GM10266 (cell line): Measurements from ENCODE around the gene CCM2.

Experiments used
- DNase-seq: peaks from one replicate; pipeline ENCODE4 v3.0.0; 2012; ENCODE audit errors: extremely low spot score
- CTCF ChIP-seq: IDR thresholded peaks from 2 replicates; pipeline ENCODE4 v1.5.1; 2012; ENCODE audit warnings: mild to moderate bottlenecking, low read depth; ENCODE audit not compliant: control insufficient read depth, insufficient read depth; ENCODE audit errors: missing control alignments

The CCM2 gene

GRCh38 chr7:44960011-44960580, 39.9 kb upstream of the CCM2 start:
- DNase-seq: no peak

DNA sequence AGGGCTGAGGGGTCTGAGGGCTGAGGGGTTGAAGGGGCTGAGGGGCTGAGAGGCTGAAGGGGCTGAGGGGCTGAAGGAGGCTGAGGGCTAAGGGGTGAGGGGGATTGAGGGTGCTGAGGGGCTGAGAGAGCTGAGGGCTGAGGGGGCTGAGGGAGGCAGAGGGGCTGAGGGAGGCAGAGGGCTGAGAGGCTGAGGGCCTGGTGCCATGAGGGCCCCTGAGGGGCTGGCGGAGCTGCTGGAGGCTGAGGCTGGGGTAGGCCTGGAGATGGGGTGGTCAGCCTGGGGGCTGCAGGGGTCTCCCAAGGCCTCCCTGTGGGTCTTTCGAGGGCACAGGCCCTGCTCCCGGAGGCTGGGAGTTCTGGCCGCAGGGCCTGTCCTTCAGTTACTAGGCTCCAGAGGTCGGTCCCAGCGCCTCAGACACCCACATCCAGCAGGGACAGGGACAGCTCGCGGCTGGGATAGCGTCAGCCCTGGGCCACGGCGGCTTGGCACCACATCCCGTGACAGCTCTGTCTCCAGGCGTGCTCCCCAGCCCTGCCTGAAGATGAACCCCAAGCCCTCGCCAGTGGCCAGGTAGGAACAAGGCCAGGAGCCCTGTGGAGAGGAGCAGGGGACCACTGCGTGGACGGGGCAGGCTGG, 38.0 kb upstream of the CCM2 start:
- DNase-seq: peak; percentile 48
- no peak for TF ChIP-seq CTCF

More at GRCh38 chr7:44960011-44960580, 39.9 kb upstream of the CCM2 start:
- no peak for TF ChIP-seq CTCF

DNA sequence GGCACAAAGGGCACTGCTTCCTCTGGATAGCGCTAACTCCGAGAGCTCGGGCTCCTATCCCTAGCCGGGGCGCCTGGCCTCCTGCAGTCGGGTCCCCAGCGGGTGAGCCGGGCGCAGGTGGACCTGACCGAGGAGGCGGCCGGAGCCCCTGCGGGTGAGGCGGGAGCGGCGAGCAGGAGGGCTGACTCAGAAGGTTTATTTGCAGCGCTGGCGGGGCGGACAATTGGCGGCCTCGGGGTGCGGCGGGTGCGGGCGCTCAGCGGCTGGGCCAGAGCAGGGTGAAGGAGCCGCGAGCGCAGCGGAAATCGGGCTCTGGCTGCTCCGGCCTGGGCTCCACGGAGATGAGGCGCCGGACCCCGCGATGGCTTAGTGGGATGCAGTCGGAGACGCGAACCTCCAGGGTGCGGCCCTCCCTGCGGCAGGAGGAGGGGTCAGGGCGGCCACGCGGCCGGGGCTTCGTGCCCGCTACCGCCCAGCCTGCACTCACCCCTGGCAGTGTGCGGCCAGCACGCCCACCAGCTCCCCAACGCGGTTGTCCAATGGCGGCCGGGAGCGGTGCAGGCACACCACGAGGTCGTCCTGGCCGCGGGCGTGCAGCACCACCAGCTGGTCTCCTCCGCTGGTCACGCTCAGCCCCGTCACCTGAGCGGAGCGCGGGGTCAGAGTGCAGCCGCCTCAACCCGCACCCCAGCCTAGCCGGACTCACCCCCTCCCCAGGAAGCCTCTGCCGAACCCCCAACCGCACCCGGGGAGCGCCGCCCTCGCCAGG, 37.3 kb upstream of the CCM2 start:
- TF ChIP-seq CTCF: no peak
- DNase-seq: no peak

GRCh38 chr7:44963364-44964290, 36.4 kb upstream of the CCM2 start:
- no peak for DNase-seq
- TF ChIP-seq CTCF: no peak

GRCh38 chr7:44964384-44964830, 35.6 kb upstream of the CCM2 start:
- DNase-seq: peak; percentile 48
- peak; percentile 39 for TF ChIP-seq CTCF

GRCh38 chr7:44964831-44965440, 35.1 kb upstream of the CCM2 start:
- no peak for TF ChIP-seq CTCF
- no peak for DNase-seq
